CD1c-positive myeloid dendritic cell (primary cell): ENCODE measurements around the gene USP47.
A peak's percentile ranks its signal among the peaks of the same experiment; 100 is the strongest.

Experiments
- DNase-seq: peaks from one replicate; pipeline ENCODE4 v3.0.0-alpha.2; 2016; ENCODE audit errors: extremely low spot score

Gene USP47

GRCh38 chr11:12001186-12001585, 159.4 kb downstream of the USP47 start:
- no peak for DNase-seq

DNA sequence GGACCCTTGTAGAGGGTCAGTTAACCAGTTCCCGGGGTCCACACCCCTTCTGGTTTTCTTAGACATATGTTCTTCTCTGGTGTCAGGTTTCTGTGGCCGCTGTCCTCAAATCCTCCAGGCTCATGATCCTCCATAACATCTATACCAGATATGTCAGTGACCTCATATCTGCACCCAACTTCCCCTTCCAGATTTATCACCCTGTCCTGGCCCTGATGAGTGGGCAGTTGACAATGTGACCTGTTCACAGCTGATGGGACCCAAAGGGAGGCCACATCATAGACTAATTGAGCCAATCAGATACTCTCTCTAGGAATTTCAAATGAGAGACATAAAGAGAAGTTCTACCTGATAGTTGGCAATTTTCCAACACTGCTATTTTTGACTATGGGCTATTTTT, 161.6 kb downstream of the USP47 start:
- DNase-seq, result peak; percentile 42

DNA sequence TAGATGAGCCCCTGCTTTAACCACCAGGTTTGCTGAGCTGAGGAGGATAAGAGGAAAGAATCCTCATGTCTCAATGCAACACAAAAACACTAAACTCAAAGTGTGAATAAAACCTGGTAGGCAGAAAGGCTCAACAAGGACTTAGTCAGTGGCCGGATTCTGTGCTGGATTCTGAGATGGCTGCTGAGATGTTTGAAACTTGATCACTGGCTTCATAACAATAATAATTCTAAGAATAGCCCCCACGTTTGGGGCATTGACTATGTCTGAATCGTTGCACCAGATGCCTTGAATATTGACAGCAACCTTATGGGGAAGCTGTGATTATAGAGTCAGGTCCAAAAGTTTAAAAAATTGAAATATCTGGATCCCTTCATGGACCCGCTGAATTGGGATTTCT, 162.0 kb downstream of the USP47 start:
- DNase-seq, result no peak

GRCh38 chr11:12005061-12005460, 163.3 kb downstream of the USP47 start:
- no peak for DNase-seq

- DNase-seq, result no peak
These were observed 163.7 kb downstream of the USP47 start for GRCh38 chr11:12005476-12005875.

DNA sequence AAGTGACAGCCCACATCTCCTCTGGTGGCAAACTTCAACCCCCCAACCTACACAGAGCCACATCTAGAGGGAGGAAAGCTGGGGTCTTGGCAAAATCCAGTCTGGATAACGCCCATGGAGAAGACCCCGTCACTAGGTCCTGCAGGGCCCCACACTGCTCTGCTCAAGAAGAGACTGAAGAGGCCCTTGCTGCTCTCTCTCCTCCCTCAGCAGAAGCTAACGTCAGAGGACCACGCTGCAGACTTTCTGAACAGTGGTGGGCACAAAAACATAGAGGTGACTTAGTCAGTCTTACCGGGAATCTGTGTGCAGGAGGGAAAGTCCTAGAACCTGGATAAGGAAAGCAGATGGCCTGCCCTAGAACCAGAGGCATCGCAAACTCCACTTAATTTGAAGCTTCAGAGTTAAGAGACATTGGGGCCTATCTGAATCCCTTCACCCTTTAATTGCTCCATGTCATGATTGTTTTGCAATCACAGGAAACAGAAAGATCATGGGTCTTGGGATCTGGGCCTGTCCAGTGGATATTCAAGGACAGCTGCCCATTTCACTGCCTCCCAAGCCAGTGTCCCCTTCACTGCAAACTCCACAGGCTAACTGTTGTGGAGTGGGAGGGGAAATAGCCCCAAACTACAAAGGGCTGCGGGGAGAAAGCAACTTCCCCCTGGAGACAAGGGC, 164.9 kb downstream of the USP47 start:
- DNase-seq, result no peak

- no peak for DNase-seq
These were observed 165.4 kb downstream of the USP47 start for GRCh38 chr11:12007230-12007593.

- DNase-seq, result no peak
These were observed 166.3 kb downstream of the USP47 start, which contains the start of gene DKK3 for GRCh38 chr11:12007769-12008737. Gene DKK3, minus strand, starts transcription at chr11:12008626. Its CDS starts 44 bp downstream, at chr11:12008582.
